Endothelial cell of umbilical vein (primary cell): ENCODE data around the gene AUTS2. TPM values are rescaled to one million over a fixed set of nuclear protein-coding genes. Genes with fewer than 3 reads are reported as not detected.

Experiments
- BruUV-seq: library from RNA; stranded (reverse); fragments of 400-500 nt; replicated peaks from 2 replicates; lab custom pipeline; 2021; lab: Mats Ljungman, UMichigan
- CTCF ChIA-PET: fragments of 300-600, 350-600 bp; sonication (Branson Sonifier 250); formaldehyde crosslinking; loops from one replicate; lab custom pipeline; 2021; ENCODE audit warnings: antibody characterized with exemption, inconsistent platforms; lab: Charles Lee
- POLR2A ChIA-PET: fragments of 300-600, 350-600 bp; sonication (Branson Sonifier 250); formaldehyde crosslinking; loops from one replicate; lab custom pipeline; 2021; ENCODE audit warnings: antibody characterized with exemption, inconsistent platforms; lab: Charles Lee
- DNase-seq: peaks from one replicate; pipeline ENCODE4 v3.0.0-alpha.2; 2011; ENCODE audit warnings: low read depth, low spot score
- FAIRE-seq: peaks from 2 replicates; lab custom pipeline; 2011; peaks lifted over from hg19 to GRCh38; lab: Jason Lieb, UNC
- H2AFZ ChIP-seq: 2 replicates; pipeline ENCODE4 v1.6.0; 2012; ENCODE audit warnings: low read depth, low read length, control low read depth, inconsistent platforms
- H3K27ac ChIP-seq: 2 replicates; pipeline ENCODE4 v1.5.1; 2011; ENCODE audit warnings: low read depth, mild to moderate bottlenecking, control low read depth, low read length, moderate library complexity; ENCODE audit not compliant: insufficient read depth
- H3K27me3 ChIP-seq, 2 experiments: 2 replicates each; pipeline versions ENCODE4 v1.6.0 to v1.6.1; 2011; ENCODE audit warnings: low read length in 2 of 2, mixed read lengths in 1 of 2; ENCODE audit not compliant: control insufficient read depth in 2 of 2, insufficient read depth in 2 of 2
- H3K36me3 ChIP-seq, 2 experiments: 2 replicates in 1 of 2; 3 replicates in 1 of 2; pipeline ENCODE4 v1.5.1; 2011; ENCODE audit warnings: low read length in 2 of 2, mild to moderate bottlenecking in 1 of 2, moderate library complexity in 1 of 2; ENCODE audit not compliant: control insufficient read depth in 2 of 2, insufficient read depth in 2 of 2; ENCODE audit errors: extremely low read depth in 1 of 2
- H3K4me1 ChIP-seq: 3 replicates; pipeline ENCODE4 v1.5.1; 2011; ENCODE audit warnings: mild to moderate bottlenecking, low read length; ENCODE audit not compliant: control insufficient read depth, insufficient read depth; ENCODE audit errors: extremely low read depth
- H3K4me2 ChIP-seq: 2 replicates; pipeline ENCODE4 v1.6.1; 2011; ENCODE audit warnings: low read length, control low read depth, mixed read lengths; ENCODE audit not compliant: insufficient read depth
- H3K4me3 ChIP-seq, 3 experiments: fragments of 200-600 bp in 1 of 3; sonication (generic), shearing (Covaris generic) in 1 of 3; replicated peaks in 1 of 3; 2 replicates each; pipeline ENCODE4 v1.5.1; 2011 to 2016; ENCODE audit warnings: control low read depth in 3 of 3, low read length in 3 of 3, mild to moderate bottlenecking in 2 of 3, inconsistent platforms in 1 of 3, low read depth in 1 of 3, moderate library complexity in 1 of 3; ENCODE audit not compliant: insufficient read depth in 1 of 3
- H3K79me2 ChIP-seq: 2 replicates; pipeline ENCODE4 v1.6.0; 2012; ENCODE audit warnings: low read length, inconsistent platforms; ENCODE audit not compliant: control insufficient read depth, insufficient read depth
- H3K9ac ChIP-seq: replicated peaks from 2 replicates; pipeline ENCODE3; 2011; ENCODE audit warnings: low read length, control low read depth; ENCODE audit not compliant: insufficient read depth; ENCODE audit errors: extremely low read depth
- H3K9me1 ChIP-seq: replicated peaks from 3 replicates; pipeline ENCODE4 v1.6.0; 2011; ENCODE audit warnings: mild to moderate bottlenecking, low read length; ENCODE audit not compliant: control insufficient read depth, insufficient read depth; ENCODE audit errors: extremely low read depth
- H3K9me3 ChIP-seq: replicated peaks from 2 replicates; pipeline ENCODE4 v1.5.1; 2012; ENCODE audit warnings: low read length, inconsistent platforms; ENCODE audit not compliant: control insufficient read depth, insufficient read depth
- H4K20me1 ChIP-seq: replicated peaks from 2 replicates; pipeline ENCODE3; 2011; ENCODE audit warnings: mild to moderate bottlenecking, low read length; ENCODE audit not compliant: control insufficient read depth, insufficient read depth; ENCODE audit errors: extremely low read depth
- EZH2 ChIP-seq: IDR thresholded peaks from 2 replicates; pipeline ENCODE4 v1.6.1; 2012; ENCODE audit warnings: borderline replicate concordance, low read depth, mild to moderate bottlenecking, moderate library complexity, low read length, inconsistent platforms; ENCODE audit not compliant: severe bottlenecking
- FOS ChIP-seq: IDR thresholded peaks from 2 replicates; pipeline ENCODE4 v1.6.1; 2011; ENCODE audit warnings: mild to moderate bottlenecking, low read length, moderate library complexity, borderline replicate concordance; ENCODE audit not compliant: insufficient read depth
- GATA2 ChIP-seq: IDR thresholded peaks from 2 replicates; pipeline ENCODE4 v1.7.0; 2011; ENCODE audit warnings: low read depth, mild to moderate bottlenecking, moderate library complexity, mixed read lengths, low read length; ENCODE audit not compliant: insufficient read length, insufficient read depth
- JUN ChIP-seq: IDR thresholded peaks from 2 replicates; pipeline ENCODE4 v1.6.1; 2011; ENCODE audit warnings: borderline replicate concordance, low read depth; ENCODE audit not compliant: insufficient read length, insufficient read depth
- MYC ChIP-seq: IDR thresholded peaks from one replicate; pipeline ENCODE4 v1.6.1; 2011; ENCODE audit warnings: mild to moderate bottlenecking, low read depth, low read length
- POLR2A ChIP-seq: IDR thresholded peaks from 2 replicates; pipeline ENCODE4 v1.6.1; 2012; ENCODE audit warnings: low read depth, mild to moderate bottlenecking, control low read depth, low read length
- POLR2AphosphoS5 ChIP-seq: IDR thresholded peaks from 2 replicates; pipeline ENCODE4 v1.6.1; 2012; ENCODE audit warnings: low read depth, mild to moderate bottlenecking, control low read depth, low read length, moderate library complexity; ENCODE audit not compliant: insufficient read depth
- dilution Hi-C: fragments of 300-500 bp; cut with MboI; formaldehyde crosslinking; loops from one replicate; pipeline ENCODE4 v1.15.0; 2019; ENCODE audit warnings: low sequenced_read_pairs; ENCODE audit not compliant: extremely low pct_ligation_motif_present
- intact Hi-C: fragments of 100-400 bp; cut with micrococcal nuclease; formaldehyde crosslinking; loops from one replicate; pipeline ENCODE4 v1.10.0; 2022
- polyA plus RNA-seq, 4 experiments: library from polyadenylated mRNA; depleted of rRNA in 3 of 4; stranded (reverse) in 3 of 4; unstranded in 1 of 4; fragments of >200 nt; gene quantifications; 2 replicates each; pipeline versions ENCODE4 v1.2.1 to v1.2.3, GENCODE V29; 2011 to 2012; ENCODE audit warnings: missing spikeins in 1 of 4
- total RNA-seq: library from RNA; stranded (reverse); gene quantifications from 2 replicates; pipeline ENCODE4 v1.2.3, GENCODE V29; 2021
- TF ChIP-seq, protein P1 (sequence below), 2 donors: IDR thresholded peaks; 1 replicate in 1 of 2; 2 replicates in 1 of 2; pipeline ENCODE4 v1.5.1; 2011; ENCODE audit warnings: low read length in 2 of 2, mild to moderate bottlenecking in 2 of 2, moderate library complexity in 2 of 2, control low read depth in 1 of 2, inconsistent platforms in 1 of 2, low read depth in 1 of 2; ENCODE audit not compliant: insufficient read depth in 1 of 2; ENCODE audit errors: extremely low read depth in 1 of 2
- TF ChIP-seq, protein P2 (sequence below): IDR thresholded peaks from 2 replicates; pipeline ENCODE4 v1.6.1; 2011; ENCODE audit not compliant: insufficient read depth, insufficient read length

AUTS2 gene
- total and polyA plus RNA-seq, 2 donors (not counting 3 experiments of a cell fraction or from before 2014, with no cell fraction given): 0.59 to 8.0 TPM

DNA sequence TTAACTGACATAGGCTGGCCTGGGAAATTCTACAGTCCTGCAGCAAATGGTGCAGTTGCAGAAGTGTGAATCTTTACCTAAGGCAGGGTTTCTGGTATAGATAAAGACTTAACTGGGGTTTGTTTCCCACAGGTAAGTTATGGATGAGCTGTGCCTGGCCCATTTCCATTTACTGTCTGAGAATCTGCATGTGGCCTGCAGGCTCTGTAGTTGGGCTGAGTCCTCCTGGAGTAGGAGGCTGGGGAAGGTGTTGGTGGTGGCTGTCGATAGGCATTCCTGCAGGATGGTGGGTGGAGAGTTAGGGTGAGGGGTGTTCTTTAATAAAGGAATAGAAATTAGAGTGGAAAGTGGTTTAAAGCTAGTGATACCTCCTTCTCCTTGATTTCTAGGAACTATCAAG lies 193.5 kb downstream of the AUTS2 start:
- Histone ChIP-seq H3K4me3 (no peak overlapping the region), H2AFZ (no peak overlapping the region), H3K9me1 (no peaks in the 10 kb centered on the region), H3K79me2 (no peaks in the 10 kb centered on the region), H4K20me1 (no peaks in the 10 kb centered on the region), H3K4me1 (no peaks in the 10 kb centered on the region), H3K27me3 (no peaks in the 10 kb centered on the region), H3K36me3 (no peaks in the 10 kb centered on the region), H3K9me3 (no peaks in the 10 kb centered on the region), H3K27ac (no peak overlapping the region), H3K4me2 (no peak overlapping the region), H3K9ac (no peak overlapping the region)
- CTCF ChIA-PET: no interaction called here
- TF ChIP-seq EZH2 (no peak), GATA2 (no peak), POLR2A (no peak), MYC (no peak), FOS (no peak), POLR2AphosphoS5 (no peak), JUN (no peak)
- TF ChIP-seq, protein P1, sequence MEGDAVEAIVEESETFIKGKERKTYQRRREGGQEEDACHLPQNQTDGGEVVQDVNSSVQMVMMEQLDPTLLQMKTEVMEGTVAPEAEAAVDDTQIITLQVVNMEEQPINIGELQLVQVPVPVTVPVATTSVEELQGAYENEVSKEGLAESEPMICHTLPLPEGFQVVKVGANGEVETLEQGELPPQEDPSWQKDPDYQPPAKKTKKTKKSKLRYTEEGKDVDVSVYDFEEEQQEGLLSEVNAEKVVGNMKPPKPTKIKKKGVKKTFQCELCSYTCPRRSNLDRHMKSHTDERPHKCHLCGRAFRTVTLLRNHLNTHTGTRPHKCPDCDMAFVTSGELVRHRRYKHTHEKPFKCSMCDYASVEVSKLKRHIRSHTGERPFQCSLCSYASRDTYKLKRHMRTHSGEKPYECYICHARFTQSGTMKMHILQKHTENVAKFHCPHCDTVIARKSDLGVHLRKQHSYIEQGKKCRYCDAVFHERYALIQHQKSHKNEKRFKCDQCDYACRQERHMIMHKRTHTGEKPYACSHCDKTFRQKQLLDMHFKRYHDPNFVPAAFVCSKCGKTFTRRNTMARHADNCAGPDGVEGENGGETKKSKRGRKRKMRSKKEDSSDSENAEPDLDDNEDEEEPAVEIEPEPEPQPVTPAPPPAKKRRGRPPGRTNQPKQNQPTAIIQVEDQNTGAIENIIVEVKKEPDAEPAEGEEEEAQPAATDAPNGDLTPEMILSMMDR (IDR thresholded peaks at IDR 0.05; ENCODE audit: extremely low read depth in 1 of 2, insufficient read depth in 1 of 2, low read depth in 1 of 2, low read length in 2 of 2): no peak
- TF ChIP-seq, protein P2, sequence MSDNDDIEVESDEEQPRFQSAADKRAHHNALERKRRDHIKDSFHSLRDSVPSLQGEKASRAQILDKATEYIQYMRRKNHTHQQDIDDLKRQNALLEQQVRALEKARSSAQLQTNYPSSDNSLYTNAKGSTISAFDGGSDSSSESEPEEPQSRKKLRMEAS: no peak
- intact Hi-C loops: no loop called here
- DNase-seq (no peak), FAIRE-seq (no peak)
- no TSS peak for BruUV-seq
- POLR2A ChIA-PET: no interaction called here
- dilution Hi-C loops: no loop called here
